HG03064 (cell line): ENCODE measurements around the gene COA7.

ENCODE experiments used
- ATAC-seq: cut with Tn5 transposase; IDR thresholded peaks from one replicate; pipeline ENCODE4 v1.9.1; 2021; ENCODE audit warnings: low read depth; ENCODE audit not compliant: unreplicated experiment

The COA7 gene

GRCh38 chr1:52637946-52638345 is 60.2 kb downstream of the COA7 start:
- no peak for ATAC-seq

GRCh38 chr1:52636721-52637695 is 61.1 kb downstream of the COA7 start:
- peak; percentile 80 for ATAC-seq

GRCh38 chr1:52635321-52636089 is 62.6 kb downstream of the COA7 start:
- no peak for ATAC-seq
